A549 (cell line): Measurements from ENCODE around the gene VIPR2.

Source experiments
- CHD2 ChIP-seq: fragments of 150-350 bp; IDR thresholded peaks from 2 replicates; pipeline ENCODE4 v1.6.1; 2014; ENCODE audit warnings: low read length; ENCODE audit not compliant: partially characterized antibody
- EP300 ChIP-seq, 2 experiments: fragments of >200 bp; sonication (Bioruptor Twin); formaldehyde crosslinking; IDR thresholded peaks; 2 replicates in 1 of 2; 3 replicates in 1 of 2; pipeline ENCODE4 v1.6.1; 2016 to 2017
- HDAC2 ChIP-seq: fragments of 200-600 bp; sonication (generic); IDR thresholded peaks from 2 replicates; pipeline ENCODE4 v1.6.1; 2016
- KDM1A ChIP-seq: fragments of 200-600 bp; sonication (generic); IDR thresholded peaks from 2 replicates; pipeline ENCODE4 v1.6.1; 2016; ENCODE audit warnings: low read depth, mild to moderate bottlenecking
- KDM5A ChIP-seq: fragments of 200-600 bp; sonication (generic); IDR thresholded peaks from 2 replicates; pipeline ENCODE4 v1.6.1; 2016; ENCODE audit warnings: antibody characterized with exemption, mild to moderate bottlenecking
- MYC ChIP-seq: IDR thresholded peaks from 2 replicates; pipeline ENCODE4 v1.6.1; 2012; ENCODE audit warnings: mild to moderate bottlenecking, inconsistent platforms, low read length, improper control_type of control experiment, borderline replicate concordance
- NFE2L2 ChIP-seq: fragments of 150-350 bp; conservative IDR thresholded peaks from 2 replicates; pipeline ENCODE4 v1.6.1; 2014; ENCODE audit warnings: low read length
- POLR2A ChIP-seq: IDR thresholded peaks from 2 replicates; pipeline ENCODE4 v1.6.1; 2012; ENCODE audit warnings: mild to moderate bottlenecking, low read length
- RAD21 ChIP-seq, 2 experiments: fragments of >200 bp in 1 of 2; sonication (Bioruptor Twin) in 1 of 2; formaldehyde crosslinking in 1 of 2; IDR thresholded peaks in 1 of 2; conservative IDR thresholded peaks in 1 of 2; 2 replicates in 1 of 2; 3 replicates in 1 of 2; pipeline ENCODE4 v1.6.1; 2012 to 2018; ENCODE audit warnings: inconsistent platforms in 1 of 2
- RFX5 ChIP-seq: fragments of 450-650 bp; IDR thresholded peaks from 2 replicates; pipeline ENCODE4 v1.7.1; 2014; ENCODE audit warnings: antibody characterized with exemption, mild to moderate bottlenecking, moderate library complexity
- TF ChIP-seq, protein P1 (sequence below): fragments of >200 bp; sonication (Bioruptor Twin); formaldehyde crosslinking; IDR thresholded peaks from 3 replicates; pipeline ENCODE4 v1.5.1; 2016
- TF ChIP-seq, protein P2 (sequence below): fragments of 450-650 bp; IDR thresholded peaks from 2 replicates; pipeline ENCODE4 v1.6.1; 2014; ENCODE audit warnings: antibody characterized with exemption

DNA sequence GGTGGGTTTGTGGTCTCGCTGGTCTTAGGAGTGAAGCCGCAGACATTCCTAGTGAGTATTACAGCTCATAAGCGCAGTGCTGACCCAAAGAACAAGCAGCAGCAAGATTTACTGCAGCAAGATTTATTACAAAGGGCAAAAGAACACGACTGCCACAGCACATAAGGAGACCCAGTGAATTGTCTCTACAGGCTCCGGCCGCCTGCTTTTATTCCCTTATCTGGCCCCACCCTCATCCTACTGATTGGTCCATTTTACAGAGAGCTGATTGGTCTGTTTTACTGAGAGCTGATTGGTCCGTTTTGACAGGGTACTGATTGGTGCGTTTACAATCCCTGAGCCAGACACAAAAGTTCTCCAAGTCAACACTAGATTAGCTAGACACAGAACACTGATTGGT is 82.1 kb downstream of the VIPR2 start:
- TF ChIP-seq, protein P1, sequence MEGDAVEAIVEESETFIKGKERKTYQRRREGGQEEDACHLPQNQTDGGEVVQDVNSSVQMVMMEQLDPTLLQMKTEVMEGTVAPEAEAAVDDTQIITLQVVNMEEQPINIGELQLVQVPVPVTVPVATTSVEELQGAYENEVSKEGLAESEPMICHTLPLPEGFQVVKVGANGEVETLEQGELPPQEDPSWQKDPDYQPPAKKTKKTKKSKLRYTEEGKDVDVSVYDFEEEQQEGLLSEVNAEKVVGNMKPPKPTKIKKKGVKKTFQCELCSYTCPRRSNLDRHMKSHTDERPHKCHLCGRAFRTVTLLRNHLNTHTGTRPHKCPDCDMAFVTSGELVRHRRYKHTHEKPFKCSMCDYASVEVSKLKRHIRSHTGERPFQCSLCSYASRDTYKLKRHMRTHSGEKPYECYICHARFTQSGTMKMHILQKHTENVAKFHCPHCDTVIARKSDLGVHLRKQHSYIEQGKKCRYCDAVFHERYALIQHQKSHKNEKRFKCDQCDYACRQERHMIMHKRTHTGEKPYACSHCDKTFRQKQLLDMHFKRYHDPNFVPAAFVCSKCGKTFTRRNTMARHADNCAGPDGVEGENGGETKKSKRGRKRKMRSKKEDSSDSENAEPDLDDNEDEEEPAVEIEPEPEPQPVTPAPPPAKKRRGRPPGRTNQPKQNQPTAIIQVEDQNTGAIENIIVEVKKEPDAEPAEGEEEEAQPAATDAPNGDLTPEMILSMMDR: no peak
- TF ChIP-seq EP300 (IDR thresholded peaks at IDR 0.05): no peak
- no peak for TF ChIP-seq RFX5
- no peak for TF ChIP-seq MYC
- TF ChIP-seq HDAC2: no peak
- no peak for TF ChIP-seq KDM1A
- TF ChIP-seq CHD2: no peak
- no peak for TF ChIP-seq POLR2A
- TF ChIP-seq RAD21 (conservative IDR thresholded peaks at IDR 0.05 in 1 of 2, IDR thresholded peaks at IDR 0.05 in 1 of 2): no peak
- no peak for TF ChIP-seq NFE2L2
- TF ChIP-seq KDM5A: no peak
- TF ChIP-seq, protein P2, sequence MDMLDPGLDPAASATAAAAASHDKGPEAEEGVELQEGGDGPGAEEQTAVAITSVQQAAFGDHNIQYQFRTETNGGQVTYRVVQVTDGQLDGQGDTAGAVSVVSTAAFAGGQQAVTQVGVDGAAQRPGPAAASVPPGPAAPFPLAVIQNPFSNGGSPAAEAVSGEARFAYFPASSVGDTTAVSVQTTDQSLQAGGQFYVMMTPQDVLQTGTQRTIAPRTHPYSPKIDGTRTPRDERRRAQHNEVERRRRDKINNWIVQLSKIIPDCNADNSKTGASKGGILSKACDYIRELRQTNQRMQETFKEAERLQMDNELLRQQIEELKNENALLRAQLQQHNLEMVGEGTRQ: no peak
